ENCODE results near the gene MYPN. TPM values are rescaled to one million over a fixed set of nuclear protein-coding genes. Genes with fewer than 3 reads are reported as not detected.
A peak's percentile ranks its signal among the peaks of the same experiment; 100 is the strongest.

The MYPN gene
- total RNA-seq, 2 donors from 2014 or later, result 0.07 to 0.27 TPM

DNA sequence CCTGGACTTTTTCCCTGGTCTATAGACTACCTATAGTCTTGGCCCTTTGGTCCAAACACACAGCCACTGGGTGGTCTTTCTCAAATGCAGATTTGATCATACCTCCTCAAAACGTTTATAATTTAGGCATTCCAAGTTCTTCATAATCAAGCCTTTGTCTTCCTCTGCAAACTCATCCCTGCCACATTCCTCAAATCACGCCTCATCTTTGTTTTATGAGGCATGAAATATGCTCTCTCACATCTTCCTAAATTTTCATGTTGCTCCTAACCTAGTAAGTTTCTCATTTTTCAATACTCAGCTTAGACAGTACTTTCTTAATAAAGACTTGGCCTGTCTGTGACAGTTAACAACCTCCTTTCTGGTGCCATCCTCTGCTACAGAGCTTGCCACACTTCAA, 23.3 kb upstream of the MYPN start:
- intact Hi-C loops (cut with DNase I), result no loop called here
- Histone ChIP-seq H3K27me3 (no peaks in the 10 kb centered on the region), H3K4me1 (no peaks in the 10 kb centered on the region), H3K9me3 (no peaks in the 10 kb centered on the region), H3K27ac (no peak overlapping the region), H3K36me3 (no peaks in the 10 kb centered on the region), H3K4me3 (no peak overlapping the region), H3K9ac (ENCODE audit: low read depth in 2 of 2, low read length in 2 of 2) (no peak overlapping the region)
- DNase-seq, result no peak
- TF ChIP-seq, protein P1, sequence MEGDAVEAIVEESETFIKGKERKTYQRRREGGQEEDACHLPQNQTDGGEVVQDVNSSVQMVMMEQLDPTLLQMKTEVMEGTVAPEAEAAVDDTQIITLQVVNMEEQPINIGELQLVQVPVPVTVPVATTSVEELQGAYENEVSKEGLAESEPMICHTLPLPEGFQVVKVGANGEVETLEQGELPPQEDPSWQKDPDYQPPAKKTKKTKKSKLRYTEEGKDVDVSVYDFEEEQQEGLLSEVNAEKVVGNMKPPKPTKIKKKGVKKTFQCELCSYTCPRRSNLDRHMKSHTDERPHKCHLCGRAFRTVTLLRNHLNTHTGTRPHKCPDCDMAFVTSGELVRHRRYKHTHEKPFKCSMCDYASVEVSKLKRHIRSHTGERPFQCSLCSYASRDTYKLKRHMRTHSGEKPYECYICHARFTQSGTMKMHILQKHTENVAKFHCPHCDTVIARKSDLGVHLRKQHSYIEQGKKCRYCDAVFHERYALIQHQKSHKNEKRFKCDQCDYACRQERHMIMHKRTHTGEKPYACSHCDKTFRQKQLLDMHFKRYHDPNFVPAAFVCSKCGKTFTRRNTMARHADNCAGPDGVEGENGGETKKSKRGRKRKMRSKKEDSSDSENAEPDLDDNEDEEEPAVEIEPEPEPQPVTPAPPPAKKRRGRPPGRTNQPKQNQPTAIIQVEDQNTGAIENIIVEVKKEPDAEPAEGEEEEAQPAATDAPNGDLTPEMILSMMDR (IDR thresholded peaks at IDR 0.05), result no peak

DNA sequence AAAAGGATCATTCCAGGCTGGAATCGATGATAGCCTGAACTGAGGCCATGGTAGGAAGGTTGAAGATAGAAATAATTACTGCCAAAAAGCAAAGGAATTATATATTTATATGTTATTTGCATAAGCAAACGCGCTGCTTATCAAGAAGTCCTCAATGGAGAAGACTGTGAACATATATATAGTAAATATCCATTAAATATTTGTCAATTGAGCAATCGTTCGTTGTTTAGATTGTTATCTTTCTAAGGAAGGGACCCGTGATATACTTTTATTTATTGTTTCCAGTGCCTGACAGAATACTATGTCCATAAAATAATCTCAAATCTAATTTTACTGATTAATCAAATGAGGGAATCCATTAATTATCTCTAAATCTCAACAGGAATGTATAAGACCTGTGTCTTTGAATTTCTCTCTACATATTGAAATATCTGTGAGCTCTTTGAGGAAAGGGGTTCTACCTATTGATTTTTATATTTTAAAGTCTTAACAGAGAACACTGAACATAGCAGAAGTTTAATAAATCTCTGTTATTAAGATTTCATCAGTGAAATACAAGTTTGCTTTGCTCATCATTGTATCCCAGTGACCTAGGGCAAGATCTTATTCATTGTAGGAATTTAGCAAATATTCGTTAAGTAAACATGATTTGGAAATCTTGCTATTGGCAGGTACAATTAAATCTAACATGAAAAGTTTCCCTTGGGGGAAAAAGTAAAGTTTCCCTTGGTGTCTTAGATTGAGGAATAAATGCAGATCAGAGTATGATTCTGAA, 22.2 kb upstream of the MYPN start:
- intact Hi-C loops (cut with DNase I), result no loop called here
- H3K9ac ChIP-seq (ENCODE audit: low read depth in 2 of 2, low read length in 2 of 2), result no peak overlapping the region

DNA sequence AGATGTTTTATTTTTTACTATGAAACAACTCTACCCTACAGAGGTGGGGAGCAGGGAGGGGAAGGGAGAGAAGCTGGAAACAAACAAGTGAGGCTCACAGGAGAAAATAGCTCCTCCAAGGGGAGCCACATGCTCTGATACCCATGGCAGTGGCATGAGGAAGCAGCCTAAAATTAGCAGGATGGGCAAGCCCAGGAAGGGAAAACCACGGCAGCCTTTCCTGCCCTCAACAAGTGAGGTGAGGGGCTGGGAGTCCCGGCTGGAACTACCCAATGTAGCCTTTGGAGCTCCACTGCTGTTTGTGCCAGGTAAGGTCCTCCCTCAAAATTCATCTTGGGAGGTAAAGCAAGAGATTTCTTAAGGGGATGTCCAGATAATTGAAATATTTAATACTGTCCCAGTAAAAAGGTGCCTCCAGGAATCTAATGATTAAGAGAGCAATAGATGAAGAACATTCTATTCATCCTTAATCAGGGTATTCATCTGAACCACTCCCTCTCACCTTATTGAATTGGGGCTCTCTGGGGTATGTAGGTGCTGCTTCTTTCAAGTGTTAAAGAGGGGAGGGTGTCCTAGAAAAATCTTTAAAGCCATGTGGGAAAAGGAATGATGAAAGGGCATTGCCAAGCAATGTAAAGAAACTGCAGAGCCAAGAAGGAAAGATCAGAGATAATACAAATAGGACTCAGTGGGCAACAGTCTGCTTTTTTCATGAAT, 21.4 kb upstream of the MYPN start:
- Histone ChIP-seq H3K9ac (ENCODE audit: low read depth in 2 of 2, low read length in 2 of 2) (peak overlapping the region in 1 of 2 donors; percentile 24), H3K36me3 (no peaks in the 10 kb centered on the region), H3K9me3 (no peaks in the 10 kb centered on the region), H3K4me3 (no peak overlapping the region), H3K27ac (no peak overlapping the region), H3K4me1 (no peaks in the 10 kb centered on the region), H3K27me3 (no peaks in the 10 kb centered on the region)
- TF ChIP-seq, protein P1 (IDR thresholded peaks at IDR 0.05), result no peak
- intact Hi-C loops (cut with DNase I), result no loop called here
- DNase-seq, result no peak

More for the DNA sequence above, 22.2 kb upstream of the MYPN start:
- Histone ChIP-seq H3K4me3 (no peak overlapping the region), H3K4me1 (no peaks in the 10 kb centered on the region), H3K27me3 (no peaks in the 10 kb centered on the region), H3K27ac (no peak overlapping the region), H3K9me3 (no peaks in the 10 kb centered on the region), H3K36me3 (no peaks in the 10 kb centered on the region)
- TF ChIP-seq, protein P1 (IDR thresholded peaks at IDR 0.05), result no peak
- no peak for DNase-seq

DNA sequence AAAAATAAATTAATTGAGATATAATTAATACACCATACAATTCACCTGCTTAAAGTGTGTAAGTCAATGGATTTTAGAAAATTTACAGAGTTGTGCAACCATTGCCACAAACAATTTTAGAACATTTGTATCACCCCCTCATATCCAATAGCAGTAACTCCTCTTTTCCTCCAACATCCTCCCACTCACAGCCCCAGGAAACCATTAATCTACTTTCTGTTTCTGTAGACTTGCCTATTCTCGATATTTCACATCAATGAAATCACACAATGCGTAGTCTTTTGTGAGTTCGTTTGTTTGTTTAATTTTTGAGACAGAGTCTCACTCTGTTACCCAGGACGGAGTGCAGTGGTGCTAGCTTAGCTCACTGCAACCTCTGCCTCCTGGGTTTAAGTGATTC, 20.5 kb upstream of the MYPN start:
- Histone ChIP-seq H3K4me1 (no peaks in the 10 kb centered on the region), H3K27me3 (no peaks in the 10 kb centered on the region), H3K9ac (ENCODE audit: low read depth in 2 of 2, low read length in 2 of 2) (no peak overlapping the region), H3K27ac (no peak overlapping the region), H3K36me3 (no peaks in the 10 kb centered on the region), H3K4me3 (no peak overlapping the region), H3K9me3 (no peaks in the 10 kb centered on the region)
- TF ChIP-seq, protein P1 (IDR thresholded peaks at IDR 0.05), result no peak
- intact Hi-C loops (cut with DNase I), result no loop called here
- DNase-seq, result no peak

GRCh38 chr10:68090586-68090985, 18.7 kb upstream of the MYPN start:
- no peak for DNase-seq
- no peak overlapping the region for H3K9ac ChIP-seq (ENCODE audit: low read depth in 2 of 2, low read length in 2 of 2)
- H3K4me3 ChIP-seq, result no peak overlapping the region
- no peaks in the 10 kb centered on the region for H3K36me3 ChIP-seq
- H3K9me3 ChIP-seq, result no peaks in the 10 kb centered on the region
- H3K27me3 ChIP-seq, result no peaks in the 10 kb centered on the region
- H3K27ac ChIP-seq, result no peak overlapping the region
- H3K4me1 ChIP-seq, result no peaks in the 10 kb centered on the region
- intact Hi-C loops (cut with DNase I), result no loop called here
- TF ChIP-seq, protein P1 (IDR thresholded peaks at IDR 0.05), result no peak

Data from colonic mucosa (tissue), 4 donors.